GM12878 (cell line): ENCODE results near the gene SP3. TPM values are rescaled to one million over a fixed set of nuclear protein-coding genes. Genes with fewer than 3 reads are reported as not detected.

Experiments used
- ATAC-seq: fragments of 200-7000 bp; cut with Tn5 transposase; 3 replicates; pipeline ENCODE4 v1.9.1; 2020; ENCODE audit warnings: mild to moderate bottlenecking, moderate library complexity
- BruUV-seq: library from RNA; stranded (reverse); fragments of 400-500 nt; replicated peaks from 2 replicates; lab custom pipeline; 2021; lab: Mats Ljungman, UMichigan
- CTCF ChIA-PET: fragments of 300-600 bp; sonication (Branson Sonifier 250); formaldehyde crosslinking; extraction: SDS; loops from one replicate; lab custom pipeline; 2021; ENCODE audit warnings: inconsistent platforms; lab: Yijun Ruan, JAX
- POLR2A ChIA-PET: fragments of 350-600 bp; formaldehyde crosslinking; extraction: SDS; loops from one replicate; lab custom pipeline; 2021; ENCODE audit warnings: inconsistent platforms; lab: Charles Lee
- RAD21 ChIA-PET: fragments of 300-600 bp; sonication (Branson Sonifier 250); formaldehyde crosslinking; loops from one replicate; lab custom pipeline; 2023; ENCODE audit warnings: antibody characterized with exemption; ENCODE audit not compliant: unreplicated experiment; lab: Charles Lee
- SMC1A ChIA-PET: fragments of 300-600 bp; sonication (Branson Sonifier 250); formaldehyde crosslinking; loops from one replicate; lab custom pipeline; 2023; ENCODE audit not compliant: unreplicated experiment, uncharacterized antibody; lab: Charles Lee
- DNase-seq: peaks from one replicate; pipeline ENCODE4 v3.0.0-alpha.2; 2011; ENCODE audit warnings: low read depth, low spot score
- FAIRE-seq: peaks from 3 replicates; lab custom pipeline; 2011; peaks lifted over from hg19 to GRCh38; lab: Jason Lieb, UNC
- H2AFZ ChIP-seq: 2 replicates; pipeline ENCODE4 v1.6.0; 2011; ENCODE audit warnings: low read depth, low read length, control low read depth; ENCODE audit not compliant: control insufficient read depth
- H3K27ac ChIP-seq: 2 replicates; pipeline ENCODE4 v1.5.1; 2011; ENCODE audit warnings: control low read depth; ENCODE audit not compliant: control insufficient read depth, insufficient read depth
- H3K27me3 ChIP-seq, 2 experiments: replicated peaks in 1 of 2; 2 replicates each; pipeline versions ENCODE4 v1.6.0 to v1.6.1; 2011; ENCODE audit warnings: low read length in 1 of 2; ENCODE audit not compliant: control insufficient read depth in 2 of 2, insufficient read depth in 2 of 2
- H3K36me3 ChIP-seq, 2 experiments: 2 replicates each; pipeline ENCODE4 v1.5.1; 2011; ENCODE audit warnings: low read length in 1 of 2; ENCODE audit not compliant: control insufficient read depth in 2 of 2, insufficient read depth in 2 of 2
- H3K4me1 ChIP-seq: 2 replicates; pipeline ENCODE4 v1.6.1; 2011; ENCODE audit warnings: mild to moderate bottlenecking, low read length, moderate library complexity, mixed read lengths; ENCODE audit not compliant: control insufficient read depth, insufficient read depth
- H3K4me2 ChIP-seq: 2 replicates; pipeline ENCODE4 v1.6.0; 2011; ENCODE audit warnings: control low read depth; ENCODE audit not compliant: control insufficient read depth, insufficient read depth
- H3K4me3 ChIP-seq: fragments of 200-600 bp; sonication (generic); 2 replicates; pipeline ENCODE4 v1.5.1; 2016
- H3K79me2 ChIP-seq: 2 replicates; pipeline ENCODE4 v1.6.0; 2011; ENCODE audit warnings: low read length; ENCODE audit not compliant: control insufficient read depth, insufficient read depth
- H3K9ac ChIP-seq: 2 replicates; pipeline ENCODE4 v1.8.0; 2011; ENCODE audit warnings: low read length, control low read depth, mixed read lengths; ENCODE audit not compliant: control insufficient read depth, insufficient read depth
- H3K9me3 ChIP-seq: replicated peaks from 3 replicates; pipeline ENCODE4 v1.5.1; 2011; ENCODE audit warnings: mild to moderate bottlenecking, low read length; ENCODE audit not compliant: control insufficient read depth, insufficient read depth
- H4K20me1 ChIP-seq: 2 replicates; pipeline ENCODE4 v1.6.0; 2011; ENCODE audit not compliant: control insufficient read depth, insufficient read depth
- ATF7 ChIP-seq: fragments of 450-650 bp; IDR thresholded peaks from 2 replicates; pipeline ENCODE4 v1.6.1; 2016; ENCODE audit warnings: low read depth, mild to moderate bottlenecking
- CHD1 ChIP-seq: IDR thresholded peaks from 2 replicates; pipeline ENCODE4 v1.6.1; 2012; ENCODE audit warnings: low read depth, low read length, improper control_type of control experiment
- EP300 ChIP-seq, 2 experiments: fragments of 150-350 bp in 1 of 2; IDR thresholded peaks; 2 replicates each; pipeline ENCODE4 v1.6.1; 2011 to 2012; ENCODE audit warnings: low read depth in 2 of 2, low read length in 2 of 2, borderline replicate concordance in 1 of 2, improper control_type of control experiment in 1 of 2, inconsistent platforms in 1 of 2; ENCODE audit not compliant: control insufficient read depth in 1 of 2
- ESRRA ChIP-seq: IDR thresholded peaks from 2 replicates; pipeline ENCODE4 v1.6.1; 2012; ENCODE audit warnings: mild to moderate bottlenecking, low read length, improper control_type of control experiment
- GABPA ChIP-seq: IDR thresholded peaks from 2 replicates; pipeline ENCODE4 v1.6.1; 2014; ENCODE audit warnings: antibody characterized with exemption, low read depth, mild to moderate bottlenecking, inconsistent platforms
- KDM1A ChIP-seq: fragments of 200-600 bp; sonication (generic); IDR thresholded peaks from 2 replicates; pipeline ENCODE4 v1.6.1; 2016; ENCODE audit warnings: borderline replicate concordance
- MTA3 ChIP-seq: IDR thresholded peaks from 2 replicates; pipeline ENCODE4 v1.6.1; 2012; ENCODE audit warnings: low read length, inconsistent platforms, borderline replicate concordance
- PRDM15 ChIP-seq: fragments of 450-650 bp; formaldehyde crosslinking; IDR thresholded peaks from 2 replicates; pipeline ENCODE4 v1.4.0; 2020; ENCODE audit warnings: mild to moderate bottlenecking, moderate library complexity
- RAD51 ChIP-seq: fragments of 450-650 bp; IDR thresholded peaks from 2 replicates; pipeline ENCODE4 v1.6.1; 2016; ENCODE audit warnings: moderate library complexity, mild to moderate bottlenecking, inconsistent platforms
- RBBP5 ChIP-seq: fragments of 200-600 bp; sonication (generic); conservative IDR thresholded peaks from 2 replicates; pipeline ENCODE4 v1.6.1; 2016
- RCOR1 ChIP-seq: conservative IDR thresholded peaks from 2 replicates; pipeline ENCODE4 v1.6.1; 2012; ENCODE audit warnings: low read depth, low read length, improper control_type of control experiment
- SMARCA5 ChIP-seq: fragments of 450-650 bp; IDR thresholded peaks from 2 replicates; pipeline ENCODE4 v1.6.1; 2017; ENCODE audit warnings: mild to moderate bottlenecking
- SP1 ChIP-seq: IDR thresholded peaks from one replicate; pipeline ENCODE4 v1.6.1; 2011; ENCODE audit warnings: low read depth, low read length
- STAT3 ChIP-seq: IDR thresholded peaks from 2 replicates; pipeline ENCODE4 v1.6.1; 2011; ENCODE audit warnings: low read depth, low read length, improper control_type of control experiment
- SUPT20H ChIP-seq: IDR thresholded peaks from 2 replicates; pipeline ENCODE4 v1.6.1; 2011; ENCODE audit warnings: low read depth, mild to moderate bottlenecking, low read length, moderate library complexity, borderline replicate concordance; ENCODE audit not compliant: control insufficient read depth
- TAF1 ChIP-seq: IDR thresholded peaks from 2 replicates; pipeline ENCODE4 v1.6.1; 2011; ENCODE audit warnings: mild to moderate bottlenecking, low read depth, low read length, borderline replicate concordance
- USF2 ChIP-seq: IDR thresholded peaks from 2 replicates; pipeline ENCODE4 v1.6.1; 2011; ENCODE audit warnings: low read depth, low read length, improper control_type of control experiment, borderline replicate concordance
- WGBS: methylation state at CpG from one replicate; pipeline ENCODE4 v1.1.6; 2016; ENCODE audit warnings: low lambda C conversion rate; ENCODE audit not compliant: insufficient replicate concordance, insufficient coverage; ENCODE audit errors: missing lambda C conversion rate; 5-methylcytosine and 5-hydroxymethylcytosine counted together
- in situ Hi-C: fragments of 300-500 bp; cut with MboI; formaldehyde crosslinking; loops from 9 replicates; pipeline ENCODE4 v1.14.3; 2018; ENCODE audit warnings: mixed read lengths
- intact Hi-C: fragments of 100-400 bp; cut with micrococcal nuclease; formaldehyde crosslinking; loops from one replicate; pipeline ENCODE4 v1.14.2; 2022; ENCODE audit not compliant: unreplicated experiment
- polyA plus RNA-seq, 11 experiments: library from polyadenylated mRNA; depleted of rRNA in 4 of 11; unstranded in 6 of 11; stranded (reverse) in 5 of 11; fragments of >200 nt; fragmentation: Nextera tagmentation in 4 of 11; fragmentation: Illumina TruSeq in 1 of 11; extraction: Ambion mirVana in 4 of 11; extraction: Trizol in 1 of 11; gene quantifications; 1 replicate in 1 of 11; 2 replicates in 10 of 11; pipeline versions ENCODE4 v1.2.1 to v1.2.3, GENCODE V29; 2011 to 2016; ENCODE audit warnings: inconsistent platforms in 2 of 11, missing spikeins in 2 of 11, low read depth in 1 of 11
- total RNA-seq, 4 experiments: library from RNA; depleted of rRNA in 3 of 4; stranded (reverse); fragments of >200 nt in 3 of 4; fragmentation: Illumina TruSeq in 1 of 4; extraction: Trizol in 1 of 4; gene quantifications; 2 replicates each; pipeline versions ENCODE4 v1.2.1 to v1.2.3, GENCODE V29; 2013 to 2021

SP3 gene
- total and polyA plus RNA-seq, 10 of the 15 experiments (the other 5 are each of a cell fraction or from before 2014, with no cell fraction given) = 9.9 to 87.6 (median 52.4) TPM

- intact Hi-C loops = no loop called here
- ATAC-seq = peak; percentile 38
- Histone ChIP-seq H3K27ac (peak overlapping the region; percentile 28), H3K9me3 (no peaks in the 10 kb centered on the region), H3K27me3 (no peaks in the 10 kb centered on the region), H3K4me2 (peak overlapping the region; percentile 68), H3K4me1 (peaks cover 38% of the 10 kb centered on the region), H4K20me1 (no peaks in the 10 kb centered on the region), H3K79me2 (no peaks in the 10 kb centered on the region), H3K36me3 (no peaks in the 10 kb centered on the region), H3K9ac (no peak overlapping the region; the same call in 1 of the 2 replicates), H3K4me3 (peak overlapping the region; percentile 28), H2AFZ (peak overlapping the region; percentile 59)
- no TSS peak for BruUV-seq
- no peak for TF ChIP-seq RAD51
- no peak for TF ChIP-seq EP300 (IDR thresholded peaks at IDR 0.05; ENCODE audit: borderline replicate concordance in 1 of 2, control insufficient read depth in 1 of 2, low read depth in 2 of 2, low read length in 2 of 2)
- no peak for TF ChIP-seq ATF7
- no peak for TF ChIP-seq STAT3
- no peak for TF ChIP-seq RCOR1
- TF ChIP-seq SMARCA5 = no peak
- TF ChIP-seq ESRRA = no peak
- TF ChIP-seq RBBP5 = no peak
- TF ChIP-seq SP1 = no peak
- TF ChIP-seq CHD1 = no peak
- TF ChIP-seq USF2 = no peak
- no peak for TF ChIP-seq SUPT20H
- TF ChIP-seq TAF1 = no peak
- TF ChIP-seq MTA3 = no peak
- no peak for TF ChIP-seq PRDM15
- no peak for TF ChIP-seq GABPA
- no peak for TF ChIP-seq KDM1A
- SMC1A ChIA-PET = no interaction called here
- RAD21 ChIA-PET = no interaction called here
- no peak for DNase-seq
- FAIRE-seq = no peak
- POLR2A ChIA-PET = no interaction called here
- in situ Hi-C loops = no loop called here
- 0% methylated on average over 1 of the region's 1 CpG for WGBS
- CTCF ChIA-PET = no interaction called here
Measured at GRCh38 chr2:173989884-173990215, 24.7 kb upstream of the SP3 start.
